IPS-18a (cell line): ENCODE results near the gene ZFC3H1.

Experiments used
- H3K27ac ChIP-seq: one replicate; pipeline ENCODE4 v1.5.1; 2013; ENCODE audit warnings: low read length
- H3K27me3 ChIP-seq: one replicate; pipeline ENCODE4 v1.6.1; 2013; ENCODE audit warnings: mild to moderate bottlenecking, low read length; ENCODE audit not compliant: control insufficient read depth, insufficient read depth
- H3K36me3 ChIP-seq: one replicate; pipeline ENCODE4 v1.6.1; 2013; ENCODE audit warnings: low read depth, low read length; ENCODE audit not compliant: control insufficient read depth
- H3K4me1 ChIP-seq: one replicate; pipeline ENCODE4 v1.6.1; 2013; ENCODE audit warnings: low read depth, low read length; ENCODE audit not compliant: control insufficient read depth
- H3K4me3 ChIP-seq: one replicate; pipeline ENCODE4 v1.5.1; 2013; ENCODE audit warnings: low read length
- H3K9ac ChIP-seq: one replicate; pipeline ENCODE4 v1.6.1; 2013; ENCODE audit warnings: mild to moderate bottlenecking, low read length, moderate library complexity
- H3K9me3 ChIP-seq: one replicate; pipeline ENCODE4 v1.6.1; 2013; ENCODE audit warnings: low read depth, low read length; ENCODE audit not compliant: control insufficient read depth

Gene ZFC3H1

GRCh38 chr12:71626098-71626497 lies 37.5 kb downstream of the ZFC3H1 start:
- Histone ChIP-seq H3K9ac (no peak overlapping the region), H3K27ac (no peak overlapping the region), H3K9me3 (no peaks in the 10 kb centered on the region), H3K27me3 (no peaks in the 10 kb centered on the region), H3K36me3 (peaks cover 92% of the 10 kb centered on the region), H3K4me1 (no peaks in the 10 kb centered on the region), H3K4me3 (no peak overlapping the region)

- Histone ChIP-seq H3K4me1 (peaks cover 3% of the 10 kb centered on the region), H3K9me3 (no peaks in the 10 kb centered on the region), H3K36me3 (peaks cover 92% of the 10 kb centered on the region), H3K4me3 (no peak overlapping the region), H3K27me3 (no peaks in the 10 kb centered on the region), H3K9ac (no peak overlapping the region), H3K27ac (no peak overlapping the region)
These were observed 38.2 kb downstream of the ZFC3H1 start for GRCh38 chr12:71625476-71625875.

GRCh38 chr12:71621938-71622337 lies 41.7 kb downstream of the ZFC3H1 start:
- Histone ChIP-seq H3K27me3 (no peaks in the 10 kb centered on the region), H3K36me3 (peaks cover 88% of the 10 kb centered on the region), H3K27ac (no peak overlapping the region), H3K9ac (no peak overlapping the region), H3K4me3 (no peak overlapping the region), H3K4me1 (peaks cover 12% of the 10 kb centered on the region), H3K9me3 (no peaks in the 10 kb centered on the region)

- Histone ChIP-seq H3K4me3 (no peak overlapping the region), H3K4me1 (no peaks in the 10 kb centered on the region), H3K9me3 (no peaks in the 10 kb centered on the region), H3K36me3 (peaks cover 78% of the 10 kb centered on the region), H3K27me3 (no peaks in the 10 kb centered on the region), H3K27ac (no peak overlapping the region), H3K9ac (no peak overlapping the region)
These were observed 53.4 kb downstream of the ZFC3H1 start for GRCh38 chr12:71610031-71610795.

- Histone ChIP-seq H3K4me1 (no peaks in the 10 kb centered on the region), H3K9me3 (no peaks in the 10 kb centered on the region), H3K36me3 (peaks cover 54% of the 10 kb centered on the region), H3K27me3 (no peaks in the 10 kb centered on the region), H3K4me3 (no peak overlapping the region), H3K9ac (no peak overlapping the region), H3K27ac (no peak overlapping the region)
These were observed 55.9 kb downstream of the ZFC3H1 start for GRCh38 chr12:71607494-71608330.

GRCh38 chr12:71605039-71605438 lies 58.6 kb downstream of the ZFC3H1 start:
- Histone ChIP-seq H3K36me3 (peaks cover 29% of the 10 kb centered on the region), H3K4me3 (no peak overlapping the region), H3K27ac (no peak overlapping the region)

GRCh38 chr12:71602761-71603577 lies 60.7 kb downstream of the ZFC3H1 start:
- H3K9ac ChIP-seq = no peak overlapping the region
- no peak overlapping the region for H3K4me3 ChIP-seq
- H3K9me3 ChIP-seq = no peaks in the 10 kb centered on the region
- peaks cover 14% of the 10 kb centered on the region for H3K36me3 ChIP-seq
- no peaks in the 10 kb centered on the region for H3K27me3 ChIP-seq
- H3K27ac ChIP-seq = no peak overlapping the region
- H3K4me1 ChIP-seq = peaks cover 6% of the 10 kb centered on the region

More at GRCh38 chr12:71605039-71605438, 58.6 kb downstream of the ZFC3H1 start:
- Histone ChIP-seq H3K4me1 (peaks cover 6% of the 10 kb centered on the region), H3K9ac (no peak overlapping the region), H3K9me3 (no peaks in the 10 kb centered on the region), H3K27me3 (no peaks in the 10 kb centered on the region)

GRCh38 chr12:71601546-71601945 lies 62.1 kb downstream of the ZFC3H1 start:
- peaks cover 1% of the 10 kb centered on the region for H3K36me3 ChIP-seq
- no peak overlapping the region for H3K4me3 ChIP-seq
- H3K9ac ChIP-seq = no peak overlapping the region

GRCh38 chr12:71599210-71599609 lies 64.4 kb downstream of the ZFC3H1 start:
- Histone ChIP-seq H3K9ac (no peak overlapping the region), H3K9me3 (no peaks in the 10 kb centered on the region), H3K27me3 (no peaks in the 10 kb centered on the region), H3K4me1 (peaks cover 6% of the 10 kb centered on the region), H3K4me3 (no peak overlapping the region), H3K27ac (no peak overlapping the region), H3K36me3 (no peaks in the 10 kb centered on the region)

More at GRCh38 chr12:71601546-71601945, 62.1 kb downstream of the ZFC3H1 start:
- Histone ChIP-seq H3K9me3 (no peaks in the 10 kb centered on the region), H3K27ac (no peak overlapping the region), H3K4me1 (peaks cover 6% of the 10 kb centered on the region), H3K27me3 (no peaks in the 10 kb centered on the region)

GRCh38 chr12:71594214-71594948 lies 69.3 kb downstream of the ZFC3H1 start:
- no peaks in the 10 kb centered on the region for H3K36me3 ChIP-seq
- no peaks in the 10 kb centered on the region for H3K27me3 ChIP-seq
- H3K9me3 ChIP-seq = no peaks in the 10 kb centered on the region
- no peak overlapping the region for H3K4me3 ChIP-seq
- H3K9ac ChIP-seq = no peak overlapping the region
- H3K27ac ChIP-seq = no peak overlapping the region
- no peaks in the 10 kb centered on the region for H3K4me1 ChIP-seq

GRCh38 chr12:71592841-71593240 lies 70.8 kb downstream of the ZFC3H1 start:
- Histone ChIP-seq H3K9me3 (no peaks in the 10 kb centered on the region), H3K4me1 (no peaks in the 10 kb centered on the region), H3K9ac (no peak overlapping the region), H3K4me3 (no peak overlapping the region), H3K27me3 (no peaks in the 10 kb centered on the region), H3K36me3 (no peaks in the 10 kb centered on the region), H3K27ac (no peak overlapping the region)
